HG03097 (cell line): ENCODE data around the gene CDH13.

Experiments
- ATAC-seq: cut with Tn5 transposase; IDR thresholded peaks from one replicate; pipeline ENCODE4 v1.9.1; 2021; ENCODE audit not compliant: unreplicated experiment, low FRiP score

Gene CDH13

DNA sequence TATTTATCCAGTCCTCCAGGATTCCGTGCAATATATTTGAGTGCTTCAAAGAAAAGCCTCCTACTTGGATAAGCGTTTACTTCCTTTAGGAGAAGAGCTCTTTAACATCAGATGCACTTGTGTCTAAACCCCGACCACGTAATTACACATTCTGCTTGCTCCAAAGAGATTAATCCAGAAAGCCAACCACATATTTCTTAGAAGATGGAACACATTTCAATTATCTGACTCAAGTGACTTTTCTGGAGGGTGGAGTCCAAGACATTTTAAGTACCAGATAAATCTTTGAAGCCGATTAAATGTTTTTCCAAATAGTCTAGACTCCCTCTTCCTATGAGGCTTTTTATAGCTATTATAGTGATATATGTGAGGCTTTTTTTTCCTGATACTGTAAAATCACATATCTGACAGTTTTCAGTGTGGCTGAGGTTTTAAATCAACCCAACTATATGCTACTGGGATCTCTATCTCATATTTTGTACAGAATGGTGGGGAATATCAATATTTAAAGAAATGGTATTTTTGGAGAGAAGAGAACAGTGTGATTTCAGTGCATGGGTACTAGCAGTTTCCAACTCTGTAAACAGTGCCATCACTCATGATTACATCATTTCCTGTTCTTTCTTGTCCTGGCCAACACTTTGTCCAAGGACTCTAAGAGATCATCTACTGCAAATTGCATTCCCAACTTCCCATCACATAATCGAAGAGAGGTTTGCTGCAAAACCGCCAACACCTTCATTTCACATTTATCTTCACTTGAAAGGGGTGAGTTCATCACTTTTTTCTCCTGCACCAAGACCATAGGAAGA is 988.6 kb downstream of the CDH13 start:
- ATAC-seq = no peak

DNA sequence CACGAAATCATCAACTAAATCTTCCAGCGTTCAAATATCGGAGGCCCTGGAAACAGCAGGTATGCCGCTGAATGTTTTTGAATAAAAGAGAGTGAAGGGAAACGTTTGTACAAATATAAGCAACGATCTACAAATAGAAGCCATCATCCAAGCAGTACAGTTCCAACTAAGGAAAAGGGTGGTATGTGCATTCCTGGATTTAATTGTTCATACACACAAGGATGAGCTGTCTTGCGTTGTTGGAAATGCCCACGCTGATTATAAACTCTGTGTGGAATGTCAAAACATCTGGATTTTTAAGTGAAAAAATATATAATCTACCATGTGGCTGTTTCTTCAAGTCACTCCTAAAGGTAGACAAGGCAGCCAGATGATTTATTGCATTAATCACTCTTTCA is 989.2 kb downstream of the CDH13 start:
- no peak for ATAC-seq

GRCh38 chr16:83619381-83620150 is 992.8 kb downstream of the CDH13 start:
- no peak for ATAC-seq

- no peak for ATAC-seq
Observed at GRCh38 chr16:83622010-83622409, 995.2 kb downstream of the CDH13 start.

DNA sequence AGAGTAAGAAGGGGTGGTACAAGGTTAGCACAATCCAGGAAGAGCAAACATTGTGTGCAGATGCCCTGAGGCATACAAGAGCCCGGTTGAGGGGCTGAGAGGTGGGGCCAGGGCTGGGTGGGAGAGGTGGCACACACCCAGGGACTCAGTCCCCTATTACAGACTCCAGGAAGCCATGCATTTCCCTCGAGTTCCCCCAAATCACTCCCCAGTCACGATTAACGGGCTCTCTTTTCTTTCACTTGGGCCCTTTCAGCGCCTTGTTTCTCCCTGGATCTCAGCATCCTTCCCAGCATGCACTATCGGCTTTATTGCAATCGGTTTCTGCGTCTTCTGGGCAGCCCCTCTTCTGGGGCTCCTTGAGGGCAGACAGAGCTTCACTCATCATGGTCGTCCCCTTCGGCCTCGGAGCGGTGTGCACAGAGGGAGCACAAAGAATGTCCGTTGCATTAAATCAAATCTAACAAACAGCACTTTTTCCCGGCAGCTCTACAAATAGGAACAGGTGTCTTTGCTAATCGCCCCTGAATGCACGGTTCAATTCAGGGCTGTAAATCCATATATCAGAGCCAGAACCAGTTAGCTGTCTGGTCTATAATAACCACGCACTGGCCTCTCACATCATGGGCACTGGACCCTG is 996.4 kb downstream of the CDH13 start:
- no peak for ATAC-seq

DNA sequence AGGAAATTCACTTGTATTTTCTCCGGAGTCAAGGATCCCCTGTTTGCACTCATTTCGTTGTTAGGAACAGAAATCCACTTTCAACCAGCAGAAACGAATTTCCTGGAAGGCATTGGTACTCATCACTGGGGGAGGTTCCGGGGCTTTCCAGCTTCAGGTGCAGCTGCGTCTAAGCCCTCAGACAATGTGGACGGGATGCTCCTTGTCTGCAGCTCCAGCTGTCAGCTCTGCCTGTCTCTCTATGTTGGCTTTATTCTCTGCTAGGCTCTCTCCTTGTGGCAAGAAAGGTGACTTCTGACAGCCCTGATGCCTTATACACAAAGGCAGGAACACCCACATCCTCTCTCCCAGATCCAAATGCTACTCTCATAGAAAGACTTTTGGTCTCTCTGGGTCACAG is 997.1 kb downstream of the CDH13 start:
- no peak for ATAC-seq

DNA sequence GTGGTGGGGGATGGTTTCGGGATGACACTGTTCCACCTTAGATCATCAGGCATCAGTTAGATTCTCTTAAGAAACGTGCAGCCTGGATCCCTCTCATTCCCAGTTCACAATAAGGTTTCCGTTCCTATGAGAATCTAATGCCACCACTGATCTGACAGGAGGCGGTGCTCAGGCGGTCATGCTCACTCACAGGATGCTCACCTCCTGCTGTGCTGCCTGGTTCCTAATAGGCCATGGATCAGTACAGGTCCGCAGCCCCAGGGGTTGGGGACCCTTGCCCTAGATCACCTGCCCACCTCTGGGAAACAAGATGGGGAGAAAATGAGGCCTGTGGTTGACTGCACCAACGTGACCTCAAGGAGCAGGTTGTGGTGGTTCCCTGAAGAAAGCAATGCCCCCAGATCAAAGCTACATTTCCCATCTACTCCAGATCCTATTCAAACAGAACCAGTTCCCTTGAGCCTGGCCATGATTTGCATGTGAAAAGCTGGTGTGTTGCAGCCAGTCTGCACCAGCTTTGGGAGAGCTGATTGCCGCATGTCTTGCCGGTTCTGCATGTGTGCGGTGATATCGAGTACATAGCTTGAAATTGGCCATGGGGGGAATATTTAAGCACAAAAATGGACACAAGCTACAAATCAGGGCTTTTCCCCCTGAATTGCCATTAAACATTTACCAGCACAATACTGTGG is 997.8 kb downstream of the CDH13 start:
- ATAC-seq = no peak

GRCh38 chr16:83626204-83626603 is 999.4 kb downstream of the CDH13 start:
- ATAC-seq = no peak

GRCh38 chr16:83626676-83627075 is 999.9 kb downstream of the CDH13 start:
- no peak for ATAC-seq

- no peak for ATAC-seq
Observed at GRCh38 chr16:83627996-83628395, 1001.2 kb downstream of the CDH13 start.

- no peak for ATAC-seq
Observed at GRCh38 chr16:83629426-83629825, 1002.7 kb downstream of the CDH13 start.

DNA sequence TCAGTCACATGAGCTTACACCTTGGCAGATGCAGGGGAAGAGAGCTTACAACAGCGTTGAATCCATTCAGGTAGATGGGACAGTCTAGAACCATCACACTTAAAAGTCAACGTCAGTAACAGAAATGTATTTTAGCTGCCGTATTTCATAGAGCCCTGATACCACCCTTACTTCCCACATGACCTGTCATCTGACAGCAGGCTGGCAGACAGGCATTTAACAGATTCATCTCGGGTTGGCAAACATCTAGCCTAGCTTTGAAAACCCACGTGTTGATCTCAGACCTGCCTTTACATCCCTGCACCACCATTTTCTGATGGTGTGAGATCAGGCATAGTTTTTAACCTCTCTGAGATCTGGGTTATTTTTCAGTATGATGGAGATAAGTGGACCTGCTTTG is 1003.1 kb downstream of the CDH13 start:
- ATAC-seq = no peak

GRCh38 chr16:83630979-83631378 is 1004.2 kb downstream of the CDH13 start:
- no peak for ATAC-seq

GRCh38 chr16:83633286-83633685 is 1006.5 kb downstream of the CDH13 start:
- no peak for ATAC-seq

DNA sequence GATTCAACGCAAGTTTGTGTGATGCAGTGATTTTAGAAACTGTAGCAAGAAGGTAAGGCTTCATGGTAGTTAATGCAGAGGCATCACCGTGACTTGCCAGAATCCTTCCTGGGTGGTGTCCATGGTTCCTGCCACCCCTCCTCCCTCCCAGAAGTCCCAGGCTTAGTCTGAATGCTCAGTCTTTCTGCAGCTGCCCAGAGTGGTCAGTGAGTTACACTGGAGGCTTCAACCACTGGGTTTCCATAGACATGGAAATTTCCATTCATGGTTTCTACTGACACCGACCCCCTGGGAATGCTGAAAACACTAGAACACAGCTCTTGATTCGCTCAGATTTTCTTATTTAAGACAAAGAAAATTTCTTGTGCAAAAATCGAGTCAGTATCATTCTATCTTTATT is 1021.6 kb downstream of the CDH13 start:
- no peak for ATAC-seq

DNA sequence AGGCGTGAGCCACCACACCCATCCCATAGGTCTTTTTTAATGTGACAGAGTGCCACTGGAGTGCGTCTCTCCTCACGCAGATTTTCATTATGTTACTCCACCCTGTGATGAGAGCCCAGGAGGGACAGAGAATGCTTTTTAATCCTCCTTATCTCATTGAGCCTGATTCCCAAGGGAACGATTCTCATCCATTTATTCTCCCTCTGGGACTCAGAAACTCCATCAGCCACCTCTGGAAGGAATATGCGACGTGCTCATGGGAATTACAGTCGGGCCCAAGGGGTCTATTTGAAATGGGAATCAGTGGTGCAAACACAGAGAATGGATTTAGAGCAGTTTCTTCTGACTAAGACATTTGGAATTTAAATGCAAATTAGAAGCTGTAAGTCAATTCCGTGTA is 1025.1 kb downstream of the CDH13 start:
- ATAC-seq = no peak

DNA sequence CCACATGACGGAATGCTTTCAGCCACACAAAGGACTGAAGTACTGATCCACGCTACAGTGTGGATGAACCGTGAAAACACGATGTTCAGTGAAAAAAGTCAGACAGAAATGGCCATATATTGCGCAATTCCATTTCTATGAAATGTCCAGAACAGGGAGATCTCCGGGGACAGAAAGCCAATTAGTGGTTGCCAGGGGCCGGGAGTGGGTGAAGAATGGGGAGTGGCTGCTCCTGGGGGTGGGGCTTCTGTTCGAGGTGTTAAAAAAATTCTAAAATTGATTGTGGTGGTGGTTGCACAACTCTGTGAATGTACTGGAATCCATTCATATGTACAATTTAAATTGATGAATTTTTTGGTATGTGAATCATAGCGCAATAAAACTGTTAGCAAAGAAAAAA is 1026.2 kb downstream of the CDH13 start:
- no peak for ATAC-seq

- ATAC-seq = no peak
Observed at GRCh38 chr16:83653785-83654184, 1027.0 kb downstream of the CDH13 start.

DNA sequence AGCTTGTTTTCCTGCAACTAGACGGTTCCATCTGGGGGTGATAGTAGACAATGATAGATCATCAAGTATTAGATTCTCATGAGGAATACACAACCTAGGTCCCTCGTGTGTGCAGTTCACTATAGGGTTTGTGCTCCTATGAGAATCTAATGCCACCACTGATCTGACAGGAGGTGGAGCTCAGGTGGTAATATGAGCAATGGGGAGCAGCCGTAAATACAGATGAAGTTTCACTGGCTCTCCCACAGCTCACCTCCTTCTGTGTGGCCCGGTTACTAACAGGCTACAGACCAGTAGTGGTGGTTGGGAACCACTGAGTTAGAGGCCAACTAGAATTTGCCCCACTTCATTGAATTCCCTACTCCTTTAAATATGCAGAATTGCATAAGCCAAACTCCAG is 1033.5 kb downstream of the CDH13 start:
- ATAC-seq = no peak

- no peak for ATAC-seq
Observed at GRCh38 chr16:83661656-83662055, 1034.9 kb downstream of the CDH13 start.

- no peak for ATAC-seq
Observed at GRCh38 chr16:83666449-83666848, 1039.7 kb downstream of the CDH13 start.
